Suprapubic skin (tissue), 4 donors: Measurements from ENCODE around the gene TGFBRAP1. TPM values are rescaled to one million over a fixed set of nuclear protein-coding genes. Genes with fewer than 3 reads are reported as not detected.

Experiments used
- DNase-seq, 2 donors: peaks; one replicate each; pipeline ENCODE4 v3.0.0-alpha.2; 2019; ENCODE audit warnings: low spot score in 2 of 2
- H3K27ac ChIP-seq: fragments of 200-600 bp; sonication (generic); one replicate; pipeline ENCODE4 v1.5.1; 2019
- H3K27me3 ChIP-seq: fragments of 200-600 bp; sonication (generic); one replicate; pipeline ENCODE4 v1.5.1; 2019
- H3K36me3 ChIP-seq: fragments of 200-600 bp; sonication (generic); one replicate; pipeline ENCODE4 v1.5.1; 2019
- H3K4me1 ChIP-seq: fragments of 200-600 bp; sonication (generic); one replicate; pipeline ENCODE4 v1.5.1; 2019
- H3K4me3 ChIP-seq: fragments of 200-600 bp; sonication (generic); one replicate; pipeline ENCODE4 v1.5.1; 2019; ENCODE audit warnings: mild to moderate bottlenecking
- H3K9me3 ChIP-seq: fragments of 200-600 bp; sonication (generic); one replicate; pipeline ENCODE4 v1.5.1; 2019
- EP300 ChIP-seq: sonication (generic); formaldehyde crosslinking; IDR thresholded peaks from one replicate; pipeline ENCODE4 v1.6.1; 2017; ENCODE audit warnings: antibody characterized with exemption
- POLR2A ChIP-seq, 2 donors: fragments of 450-650 bp; IDR thresholded peaks; one replicate each; pipeline ENCODE4 v1.6.1; 2017; ENCODE audit warnings: antibody characterized with exemption in 2 of 2, mild to moderate bottlenecking in 2 of 2, moderate library complexity in 2 of 2
- POLR2AphosphoS5 ChIP-seq, 3 donors: sonication (generic); formaldehyde crosslinking; IDR thresholded peaks; one replicate each; pipeline ENCODE4 v1.6.1; 2017; ENCODE audit warnings: antibody characterized with exemption in 3 of 3
- WGBS: methylation state at CpG from one replicate; pipeline ENCODE4 v1.1.5; 2018; 5-methylcytosine and 5-hydroxymethylcytosine counted together
- total RNA-seq, 4 donors: library from RNA; depleted of rRNA; stranded (reverse); fragments of >200 nt; gene quantifications; one replicate each; pipeline ENCODE4 v1.1.0, GENCODE V29; 2016
- TF ChIP-seq, protein P1 (sequence below), 2 donors: fragments of 200-600 bp in 1 of 2; fragments of 450-650 bp in 1 of 2; sonication (generic) in 1 of 2; IDR thresholded peaks; one replicate each; pipeline ENCODE4 v1.5.1; 2016 to 2019; ENCODE audit warnings: antibody characterized with exemption in 2 of 2, mild to moderate bottlenecking in 1 of 2, moderate library complexity in 1 of 2

Gene TGFBRAP1
- total RNA-seq, 4 donors from 2014 or later = 31.0 to 38.1 (median 36.9) TPM

DNA sequence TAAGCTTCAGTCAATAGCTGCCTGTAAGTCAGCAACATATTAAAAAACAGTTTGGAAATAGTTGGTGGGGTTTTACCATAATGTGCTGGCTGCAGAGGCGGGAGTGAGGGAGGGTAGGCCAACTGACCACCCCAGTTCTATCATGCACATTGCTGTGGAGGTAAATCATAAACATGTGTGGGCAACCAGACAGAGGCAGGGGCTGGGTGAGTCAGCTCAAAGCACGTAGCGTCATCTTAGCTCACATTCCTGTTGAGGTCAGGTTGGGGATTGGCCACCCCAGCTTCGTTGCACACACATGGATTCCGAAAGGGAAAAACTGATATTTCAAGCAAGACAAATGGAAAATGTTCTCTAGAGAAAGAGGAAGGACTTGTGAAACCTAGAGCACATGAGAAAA lies 68.5 kb downstream of the TGFBRAP1 start:
- no peak overlapping the region for H3K27ac ChIP-seq

DNA sequence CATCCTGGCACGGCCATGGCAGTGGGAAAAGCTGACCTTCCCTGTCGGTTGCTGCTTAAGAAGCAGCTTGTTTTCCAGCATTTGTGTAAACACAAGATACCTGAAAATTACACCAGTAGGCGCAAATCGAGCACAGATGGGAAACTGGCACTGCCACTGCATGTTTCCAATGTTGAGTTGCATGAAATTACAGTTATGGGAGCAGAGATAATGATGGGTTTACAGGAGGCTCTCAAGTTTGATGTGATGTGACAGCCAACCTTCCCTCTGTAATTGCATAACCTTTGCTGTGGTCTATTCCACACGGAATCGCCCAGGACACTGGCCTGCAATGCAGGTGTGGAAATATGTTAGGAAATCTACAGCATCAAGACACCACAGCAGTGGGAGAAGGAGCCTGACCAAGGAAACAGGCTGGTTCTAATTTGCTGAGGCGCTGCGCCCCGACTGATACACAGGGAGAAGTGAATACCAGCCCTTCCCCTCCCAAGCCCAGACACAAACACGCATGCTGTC lies 70.6 kb downstream of the TGFBRAP1 start:
- Histone ChIP-seq H3K27me3 (no peaks in the 10 kb centered on the region), H3K36me3 (peaks cover 5% of the 10 kb centered on the region), H3K4me1 (no peaks in the 10 kb centered on the region), H3K4me3 (no peak overlapping the region), H3K27ac (no peak overlapping the region), H3K9me3 (no peaks in the 10 kb centered on the region)
- TF ChIP-seq POLR2A (IDR thresholded peaks at IDR 0.05) = no peak
- TF ChIP-seq POLR2AphosphoS5 (IDR thresholded peaks at IDR 0.05) = no peak
- TF ChIP-seq, protein P1, sequence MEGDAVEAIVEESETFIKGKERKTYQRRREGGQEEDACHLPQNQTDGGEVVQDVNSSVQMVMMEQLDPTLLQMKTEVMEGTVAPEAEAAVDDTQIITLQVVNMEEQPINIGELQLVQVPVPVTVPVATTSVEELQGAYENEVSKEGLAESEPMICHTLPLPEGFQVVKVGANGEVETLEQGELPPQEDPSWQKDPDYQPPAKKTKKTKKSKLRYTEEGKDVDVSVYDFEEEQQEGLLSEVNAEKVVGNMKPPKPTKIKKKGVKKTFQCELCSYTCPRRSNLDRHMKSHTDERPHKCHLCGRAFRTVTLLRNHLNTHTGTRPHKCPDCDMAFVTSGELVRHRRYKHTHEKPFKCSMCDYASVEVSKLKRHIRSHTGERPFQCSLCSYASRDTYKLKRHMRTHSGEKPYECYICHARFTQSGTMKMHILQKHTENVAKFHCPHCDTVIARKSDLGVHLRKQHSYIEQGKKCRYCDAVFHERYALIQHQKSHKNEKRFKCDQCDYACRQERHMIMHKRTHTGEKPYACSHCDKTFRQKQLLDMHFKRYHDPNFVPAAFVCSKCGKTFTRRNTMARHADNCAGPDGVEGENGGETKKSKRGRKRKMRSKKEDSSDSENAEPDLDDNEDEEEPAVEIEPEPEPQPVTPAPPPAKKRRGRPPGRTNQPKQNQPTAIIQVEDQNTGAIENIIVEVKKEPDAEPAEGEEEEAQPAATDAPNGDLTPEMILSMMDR (IDR thresholded peaks at IDR 0.05) = no peak
- TF ChIP-seq EP300 = no peak
- DNase-seq = no peak
- 63% methylated on average over 9 of the region's 10 CpGs for WGBS

More for the DNA sequence above, 68.5 kb downstream of the TGFBRAP1 start:
- DNase-seq = no peak
- Histone ChIP-seq H3K9me3 (no peaks in the 10 kb centered on the region), H3K4me1 (no peaks in the 10 kb centered on the region), H3K4me3 (no peak overlapping the region), H3K36me3 (peaks cover 14% of the 10 kb centered on the region), H3K27me3 (no peaks in the 10 kb centered on the region)
- TF ChIP-seq EP300 = no peak
- no peak for TF ChIP-seq POLR2AphosphoS5 (IDR thresholded peaks at IDR 0.05)
- TF ChIP-seq, protein P1 (IDR thresholded peaks at IDR 0.05) = no peak
- no peak for TF ChIP-seq POLR2A (IDR thresholded peaks at IDR 0.05)
- 61% methylated on average over 5 of the region's 5 CpGs for WGBS

DNA sequence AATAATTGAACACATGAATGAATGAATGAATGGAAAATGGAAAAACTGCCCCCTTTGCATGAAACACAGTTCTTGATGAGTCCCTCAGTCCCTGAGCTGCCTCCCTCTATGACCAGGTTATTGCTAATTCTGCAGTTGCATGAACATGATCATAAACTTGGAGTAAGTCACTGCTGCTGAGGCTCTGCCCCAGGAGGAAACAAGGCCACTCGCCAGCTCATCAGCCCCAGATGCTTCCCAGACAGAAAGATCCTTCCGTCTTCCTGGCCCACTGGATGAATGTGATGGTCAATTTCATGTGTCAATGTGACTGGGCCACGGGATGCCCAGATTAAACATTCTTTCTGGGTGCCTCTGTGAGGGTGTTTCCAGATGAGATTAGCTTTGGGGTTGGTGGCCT lies 71.6 kb downstream of the TGFBRAP1 start:
- no peak overlapping the region for H3K4me3 ChIP-seq
- WGBS = 90% methylated on average over 3 of the region's 3 CpGs
- H3K36me3 ChIP-seq = no peaks in the 10 kb centered on the region
- no peaks in the 10 kb centered on the region for H3K4me1 ChIP-seq
- H3K9me3 ChIP-seq = no peaks in the 10 kb centered on the region
- DNase-seq = no peak
- H3K27me3 ChIP-seq = no peaks in the 10 kb centered on the region
- TF ChIP-seq EP300 (no peak), POLR2A (IDR thresholded peaks at IDR 0.05) (no peak), POLR2AphosphoS5 (IDR thresholded peaks at IDR 0.05) (no peak)
- TF ChIP-seq, protein P1 (IDR thresholded peaks at IDR 0.05) = no peak
- no peak overlapping the region for H3K27ac ChIP-seq

DNA sequence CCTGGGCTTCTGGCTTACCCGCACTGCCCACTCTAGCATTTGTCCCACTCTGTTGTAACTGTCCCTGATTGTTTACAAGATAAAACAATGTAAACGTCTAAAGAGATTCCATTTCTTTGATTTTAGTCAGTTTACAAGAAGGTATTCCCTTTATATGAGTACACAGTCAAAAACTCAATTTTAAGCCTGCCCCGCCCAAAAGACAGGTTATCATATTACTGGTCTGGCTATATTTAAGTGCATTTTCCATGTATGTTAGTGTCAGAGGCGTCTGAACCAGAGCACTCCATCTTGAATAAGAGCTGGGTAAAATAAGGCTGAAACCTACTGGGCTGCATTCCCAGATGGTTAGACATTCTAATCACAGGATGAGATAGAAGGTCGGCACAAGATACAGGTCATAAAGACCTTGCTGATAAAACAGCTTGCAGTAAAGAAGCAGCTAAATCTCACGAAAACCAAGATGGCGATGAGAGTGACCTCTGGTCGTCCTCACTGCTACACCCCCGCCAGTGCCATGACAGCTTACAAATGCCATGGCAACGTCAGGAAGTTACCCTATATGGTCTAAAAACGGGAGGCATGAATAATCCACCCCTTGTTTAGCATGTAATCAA lies 73.0 kb downstream of the TGFBRAP1 start:
- Histone ChIP-seq H3K4me3 (no peak overlapping the region), H3K9me3 (no peaks in the 10 kb centered on the region), H3K27ac (no peak overlapping the region), H3K36me3 (no peaks in the 10 kb centered on the region), H3K4me1 (no peaks in the 10 kb centered on the region), H3K27me3 (no peaks in the 10 kb centered on the region)
- TF ChIP-seq POLR2AphosphoS5 (IDR thresholded peaks at IDR 0.05) = no peak
- TF ChIP-seq EP300 = no peak
- TF ChIP-seq POLR2A (IDR thresholded peaks at IDR 0.05) = no peak
- TF ChIP-seq, protein P1 (IDR thresholded peaks at IDR 0.05) = no peak
- WGBS = 74% methylated on average over 11 of the region's 11 CpGs
- no peak for DNase-seq

DNA sequence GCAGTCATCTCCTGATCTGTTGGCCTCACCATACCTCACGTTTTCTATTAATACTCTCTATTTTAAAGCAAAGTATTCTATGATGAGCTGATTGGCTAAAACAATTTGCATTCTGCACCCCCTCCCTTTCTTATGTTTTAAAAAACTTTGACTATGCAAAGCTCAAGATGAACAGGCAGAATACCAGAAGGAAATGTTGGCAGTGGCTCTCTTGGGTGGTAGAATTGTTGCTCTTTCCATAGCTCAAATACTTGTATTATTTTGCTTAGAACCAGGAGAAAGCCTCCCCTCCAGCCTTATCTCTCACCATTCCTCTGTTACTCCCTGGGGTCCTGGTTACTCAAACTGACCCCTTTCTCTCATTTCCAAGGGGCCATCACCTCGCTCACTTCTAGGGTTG lies 73.6 kb downstream of the TGFBRAP1 start:
- DNase-seq = no peak
- WGBS = 94% methylated on average over 2 of the region's 2 CpGs
- no peak overlapping the region for H3K4me3 ChIP-seq
- H3K27ac ChIP-seq = no peak overlapping the region
- H3K4me1 ChIP-seq = no peaks in the 10 kb centered on the region
- H3K9me3 ChIP-seq = no peaks in the 10 kb centered on the region
- H3K36me3 ChIP-seq = no peaks in the 10 kb centered on the region
- TF ChIP-seq POLR2A (IDR thresholded peaks at IDR 0.05) (no peak), EP300 (no peak)
- TF ChIP-seq, protein P1 (IDR thresholded peaks at IDR 0.05) = no peak
- H3K27me3 ChIP-seq = no peaks in the 10 kb centered on the region
